Endodermal cell (in vitro differentiated cells): ENCODE measurements around the gene UGT1A10. TPM values are rescaled to one million over a fixed set of nuclear protein-coding genes. Genes with fewer than 3 reads are reported as not detected.

ENCODE experiments used
- DNase-seq: peaks from one replicate; pipeline ENCODE4 v3.0.0-alpha.2; 2017
- H3K27ac ChIP-seq: 2 replicates; pipeline ENCODE4 v1.5.1; 2013; ENCODE audit warnings: mild to moderate bottlenecking, low read depth, low read length, moderate library complexity
- H3K27me3 ChIP-seq: 2 replicates; pipeline ENCODE4 v1.6.1; 2013; ENCODE audit warnings: mild to moderate bottlenecking, low read length, moderate library complexity; ENCODE audit not compliant: insufficient read depth, control insufficient read depth, poor library complexity, severe bottlenecking
- H3K36me3 ChIP-seq: 2 replicates; pipeline ENCODE4 v1.7.0; 2013; ENCODE audit warnings: mild to moderate bottlenecking, low read length, moderate library complexity; ENCODE audit not compliant: control insufficient read depth, insufficient read depth
- H3K4me1 ChIP-seq: one replicate; pipeline ENCODE4 v1.7.0; 2013; ENCODE audit warnings: low read length; ENCODE audit not compliant: control insufficient read depth, insufficient read depth
- H3K4me3 ChIP-seq: 2 replicates; pipeline ENCODE4 v1.5.1; 2013; ENCODE audit warnings: mild to moderate bottlenecking, low read length, moderate library complexity
- H3K9ac ChIP-seq: 2 replicates; pipeline ENCODE4 v1.6.1; 2013; ENCODE audit warnings: mild to moderate bottlenecking, low read length, moderate library complexity; ENCODE audit not compliant: poor library complexity, severe bottlenecking; ENCODE audit errors: extremely low read depth
- H3K9me3 ChIP-seq: 2 replicates; pipeline ENCODE4 v1.6.1; 2013; ENCODE audit warnings: mild to moderate bottlenecking, low read length, moderate library complexity; ENCODE audit not compliant: control insufficient read depth
- H3K27ac Mint-ChIP-seq: 2 replicates; pipeline ENCODE4 v1.8.0; 2020; ENCODE audit warnings: mixed read lengths
- H3K27me3 Mint-ChIP-seq: 2 replicates; pipeline ENCODE4 v1.8.0; 2021; ENCODE audit warnings: mild to moderate bottlenecking, mixed read lengths; ENCODE audit not compliant: insufficient read depth
- H3K36me3 Mint-ChIP-seq: 2 replicates; pipeline ENCODE4 v1.8.0; 2020; ENCODE audit warnings: low read depth, mixed read lengths
- H3K4me1 Mint-ChIP-seq: 2 replicates; pipeline ENCODE4 v1.8.0; 2020; ENCODE audit warnings: mixed read lengths
- H3K4me3 Mint-ChIP-seq: 2 replicates; pipeline ENCODE4 v1.8.0; 2020; ENCODE audit warnings: mild to moderate bottlenecking, moderate library complexity, mixed read lengths
- H3K9me3 Mint-ChIP-seq: 2 replicates; pipeline ENCODE4 v1.8.0; 2020; ENCODE audit warnings: mild to moderate bottlenecking, mixed read lengths
- CTCF ChIP-seq: fragments of 200-600 bp; sonication (generic); conservative IDR thresholded peaks from 2 replicates; pipeline ENCODE4 v1.5.0; 2021; ENCODE audit warnings: antibody characterized with exemption, mild to moderate bottlenecking
- WGBS, 2 experiments: methylation state at CpG; one replicate each; pipeline versions ENCODE4 v1.1.5 to v1.1.7; 2013; ENCODE audit warnings: missing lambda C conversion rate in 2 of 2, mixed read lengths in 1 of 2; ENCODE audit not compliant: insufficient coverage in 1 of 2, insufficient read length in 1 of 2; 5-methylcytosine and 5-hydroxymethylcytosine counted together
- total RNA-seq, 2 donors: library from RNA; stranded (reverse); fragmentation: NEBNext Ultra II Directional in 1 of 2; extraction: Animal tissue kit (Norgen Biotek cat#: 25700) in 1 of 2; gene quantifications; 2 replicates in 1 of 2; 3 replicates in 1 of 2; pipeline ENCODE4 v1.2.1, GENCODE V29; 2021

The UGT1A10 gene
- total RNA-seq, 2 donors from 2014 or later: 0.13 TPM; not detected in 1

- no peaks in the 10 kb centered on the region for H3K9me3 ChIP-seq
- H3K36me3 ChIP-seq: no peaks in the 10 kb centered on the region
- no peaks in the 10 kb centered on the region for H3K27me3 ChIP-seq
- no peak within 1 kb of the TSS for H3K27ac ChIP-seq
- Mint-ChIP-seq H3K27me3 (peaks cover 13% of the 10 kb centered on the region), H3K4me3 (no peak within 1 kb of the TSS), H3K27ac (no peak within 1 kb of the TSS), H3K9me3 (no peaks in the 10 kb centered on the region), H3K36me3 (no peaks in the 10 kb centered on the region), H3K4me1 (peaks cover 5% of the 10 kb centered on the region)
- 92% methylated on average over 11 to 14 of the region's 14 CpGs for WGBS, 2 experiments
- DNase-seq: no peak
- no peaks in the 10 kb centered on the region for H3K4me1 ChIP-seq
- TF ChIP-seq CTCF: no peak
- no peak within 1 kb of the TSS for H3K9ac ChIP-seq
- no peak within 1 kb of the TSS for H3K4me3 ChIP-seq
Measured at GRCh38 chr2:233712611-233713261, 76.5 kb downstream of the UGT1A10 start, which contains the start of gene UGT1A5. TSS of gene UGT1A5 (plus strand) at chr2:233712907. CDS start at chr2:233712992, 85 bp downstream.

- H3K27me3 Mint-ChIP-seq: peaks cover 17% of the 10 kb centered on the region
- no peak for DNase-seq
- Histone ChIP-seq H3K36me3 (no peaks in the 10 kb centered on the region), H3K4me3 (no peak overlapping the region), H3K27ac (no peak overlapping the region), H3K27me3 (no peaks in the 10 kb centered on the region), H3K9me3 (no peaks in the 10 kb centered on the region), H3K4me1 (no peaks in the 10 kb centered on the region), H3K9ac (no peak overlapping the region)
- 89 to 100% methylated on average over 6 to 7 of the region's 7 CpGs for WGBS, 2 experiments
- no peaks in the 10 kb centered on the region for H3K9me3 Mint-ChIP-seq
- no peaks in the 10 kb centered on the region for H3K36me3 Mint-ChIP-seq
- peaks cover 5% of the 10 kb centered on the region for H3K4me1 Mint-ChIP-seq
- H3K27ac Mint-ChIP-seq: no peak overlapping the region
- no peak for TF ChIP-seq CTCF
- H3K4me3 Mint-ChIP-seq: no peak overlapping the region
Measured at GRCh38 chr2:233713262-233713615, 77.0 kb downstream of the UGT1A10 start.

- H3K36me3 Mint-ChIP-seq: no peaks in the 10 kb centered on the region
- 91 to 100% methylated on average over 2 of the region's 2 CpGs for WGBS, 2 experiments
- no peak for TF ChIP-seq CTCF
- H3K27me3 Mint-ChIP-seq: peaks cover 17% of the 10 kb centered on the region
- H3K9me3 ChIP-seq: no peaks in the 10 kb centered on the region
- H3K27me3 ChIP-seq: no peaks in the 10 kb centered on the region
- no peak overlapping the region for H3K4me3 Mint-ChIP-seq
- H3K27ac ChIP-seq: no peak overlapping the region
- H3K9ac ChIP-seq: no peak overlapping the region
- H3K27ac Mint-ChIP-seq: no peak overlapping the region
- no peaks in the 10 kb centered on the region for H3K9me3 Mint-ChIP-seq
- H3K36me3 ChIP-seq: no peaks in the 10 kb centered on the region
- H3K4me1 ChIP-seq: no peaks in the 10 kb centered on the region
- peaks cover 5% of the 10 kb centered on the region for H3K4me1 Mint-ChIP-seq
- no peak for DNase-seq
- no peak overlapping the region for H3K4me3 ChIP-seq
Measured at GRCh38 chr2:233714121-233714520, 77.9 kb downstream of the UGT1A10 start.
